AG04449 (cell line): ENCODE data around the gene ABCD4.
A peak's percentile ranks its signal among the peaks of the same experiment; 100 is the strongest.
"Not testable (repeated sequence)": the region's sequence is repeated elsewhere in the genome, so short reads cannot be mapped to it uniquely, and the experiment has no call there.

Experiments
- CTCF ChIA-PET: fragments of 350-600 bp; formaldehyde crosslinking; extraction: SDS; loops from one replicate; lab custom pipeline; 2021; ENCODE audit warnings: antibody characterized with exemption; lab: Yijun Ruan, JAX
- POLR2A ChIA-PET: fragments of 400-600, 350-600 bp; formaldehyde crosslinking; extraction: SDS; loops from one replicate; lab custom pipeline; 2020; ENCODE audit warnings: antibody characterized with exemption, inconsistent platforms; lab: Yijun Ruan, JAX
- DNase-seq: peaks from one replicate; pipeline ENCODE4 v3.0.0-alpha.2; 2010; ENCODE audit warnings: low read depth, low spot score
- H3K4me3 ChIP-seq: 2 replicates; pipeline ENCODE4 v1.5.1; 2011; ENCODE audit warnings: low read depth, mild to moderate bottlenecking, control low read depth, low read length
- CTCF ChIP-seq: IDR thresholded peaks from one replicate; pipeline ENCODE4 v1.5.1; 2011; ENCODE audit warnings: mild to moderate bottlenecking, moderate library complexity, low read length, control low read depth, inconsistent platforms; ENCODE audit not compliant: insufficient read depth; ENCODE audit errors: missing control alignments

ABCD4 gene

GRCh38 chr14:74286736-74287135 is 16.0 kb downstream of the ABCD4 start:
- no peak overlapping the region for H3K4me3 ChIP-seq
- ChIA-PET POLR2A (no interaction called here), CTCF (interaction anchor here (1.7 to 15.2 kb wide), 3 partner anchors 9 to 16 kb away, joined by 5 to 221 read pairs (median 6); partner anchors contain the start of gene ABCD4)
- no peak for TF ChIP-seq CTCF
- no peak for DNase-seq

DNA sequence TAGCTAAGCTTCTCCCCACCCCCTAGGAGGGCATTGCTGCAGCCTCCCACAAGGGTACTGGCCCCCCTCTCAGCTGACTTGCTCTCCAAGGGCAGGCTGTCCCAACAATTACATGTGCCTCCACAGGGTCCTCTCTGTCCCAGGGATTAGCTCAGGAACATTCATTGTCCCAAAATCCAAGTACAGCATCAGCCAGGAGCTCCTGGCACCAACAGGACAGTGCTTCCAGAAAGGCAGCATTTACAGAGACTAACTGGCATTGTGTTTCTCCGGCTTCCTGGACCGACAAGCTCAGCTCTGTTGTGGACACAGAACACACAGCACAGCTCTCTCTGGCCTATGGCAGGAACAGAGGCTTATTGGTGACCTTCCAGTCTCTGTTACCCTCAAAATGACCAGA is 21.7 kb downstream of the ABCD4 start:
- H3K4me3 ChIP-seq, result no peak overlapping the region
- TF ChIP-seq CTCF, result no peak
- POLR2A ChIA-PET, result no interaction called here
- CTCF ChIA-PET, result interaction anchor here (1.1 to 15.2 kb wide), 5 partner anchors 9 to 169 kb away, joined by 3 to 221 read pairs (median 6); partner anchors contain the start of gene ABCD4
- no peak for DNase-seq

GRCh38 chr14:74278080-74278479 is 24.7 kb downstream of the ABCD4 start:
- CTCF ChIA-PET, result interaction anchor here (0.6 to 15.2 kb wide), 6 partner anchors 8 to 166 kb away, joined by 3 to 221 read pairs (median 3); partner anchors contain the start of gene ABCD4
- no peak overlapping the region for H3K4me3 ChIP-seq
- no peak for TF ChIP-seq CTCF
- DNase-seq, result no peak
- POLR2A ChIA-PET, result interaction anchor here (0.6 kb wide), 1 partner anchor 8 kb away, joined by 3 read pairs; no protein-coding TSS in a partner anchor

DNA sequence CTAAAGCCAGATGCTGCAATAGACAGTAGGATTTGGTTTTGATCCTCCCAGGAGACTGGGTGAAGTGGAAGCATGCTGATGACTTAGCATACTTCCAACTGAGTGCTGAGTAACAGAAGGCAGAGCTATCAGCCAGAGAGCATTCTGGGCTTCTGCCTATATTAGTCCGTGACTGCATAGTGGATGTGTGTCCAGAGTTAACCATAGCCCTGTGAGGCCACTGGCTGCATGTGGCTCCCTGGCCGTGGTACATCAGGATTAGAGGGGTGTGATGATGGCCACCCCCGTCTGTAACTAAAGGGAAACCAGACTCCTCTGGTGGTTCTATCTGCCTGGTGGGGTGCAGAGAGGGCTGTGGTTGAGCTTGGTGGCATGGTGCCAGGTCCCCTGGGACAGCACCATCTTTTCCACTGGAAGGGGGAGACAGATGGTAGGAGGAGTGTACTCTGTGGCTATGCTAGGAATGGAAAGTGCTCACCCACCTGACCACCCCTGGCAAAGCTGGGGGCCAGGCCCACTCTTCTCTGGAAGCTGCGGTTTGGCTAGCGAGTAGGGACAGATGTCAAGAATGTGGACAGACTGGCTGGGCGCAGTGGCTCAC is 27.4 kb downstream of the ABCD4 start:
- TF ChIP-seq CTCF, result no peak
- ChIA-PET CTCF (interaction anchor here (0.9 to 15.2 kb wide), 5 partner anchors 18 to 264 kb away, joined by 3 to 221 read pairs (median 6); partner anchors contain the start of gene ABCD4), POLR2A (interaction anchor here (0.5 kb wide), 1 partner anchor 57 kb away, joined by 3 read pairs; no protein-coding TSS in a partner anchor)
- no peak overlapping the region for H3K4me3 ChIP-seq
- peak; percentile 59 for DNase-seq

- no peak for TF ChIP-seq CTCF
- ChIA-PET POLR2A (interaction anchor here (0.6 kb wide), 1 partner anchor 257 kb away, joined by 4 read pairs; no protein-coding TSS in a partner anchor), CTCF (interaction anchor here (1.6 to 7.4 kb wide), 4 partner anchors 9 to 19 kb away, joined by 4 to 101 read pairs (median 7); no protein-coding TSS in a partner anchor)
- DNase-seq, result no peak
- H3K4me3 ChIP-seq, result no peak overlapping the region
Measured at GRCh38 chr14:74271365-74271764, 31.4 kb downstream of the ABCD4 start.

- ChIA-PET POLR2A (interaction anchor here (0.6 to 0.7 kb wide), 2 partner anchors 8 to 256 kb away, joined by 3 to 4 read pairs; no protein-coding TSS in a partner anchor), CTCF (interaction anchor here (0.8 to 7.4 kb wide), 7 partner anchors 9 to 61 kb away, joined by 3 to 101 read pairs (median 4); no protein-coding TSS in a partner anchor)
- H3K4me3 ChIP-seq, DNase-seq: not testable (repeated sequence)
Measured at GRCh38 chr14:74270382-74271177, 32.2 kb downstream of the ABCD4 start.
